H1 (cell line): ENCODE data around the gene HNF1B. TPM values are rescaled to one million over a fixed set of nuclear protein-coding genes. Genes with fewer than 3 reads are reported as not detected.

Experiments used
- ATF2 ChIP-seq: IDR thresholded peaks from 2 replicates; pipeline ENCODE4 v1.6.1; 2012; ENCODE audit warnings: low read length, inconsistent platforms
- BRCA1 ChIP-seq: IDR thresholded peaks from 2 replicates; pipeline ENCODE4 v1.6.1; 2012; ENCODE audit warnings: low read depth, low read length, improper control_type of control experiment
- CBX8 ChIP-seq: fragments of 300-800, 300-1000 bp; sonication (generic); IDR thresholded peaks from 2 replicates; pipeline ENCODE4 v1.7.1; 2016; ENCODE audit warnings: low read depth, low read length, borderline replicate concordance
- CREB1 ChIP-seq: IDR thresholded peaks from 2 replicates; pipeline ENCODE4 v1.6.1; 2012; ENCODE audit warnings: inconsistent platforms
- CTCF ChIP-seq, 3 experiments: IDR thresholded peaks; 1 replicate in 2 of 3; 2 replicates in 1 of 3; pipeline versions ENCODE4 v1.5.1 to v1.6.1; 2011; ENCODE audit warnings: low read length in 3 of 3, mild to moderate bottlenecking in 3 of 3, inconsistent platforms in 2 of 3, low read depth in 1 of 3, moderate library complexity in 1 of 3; ENCODE audit not compliant: insufficient read depth in 1 of 3; ENCODE audit errors: control extremely low read depth in 1 of 3
- E2F6 ChIP-seq: IDR thresholded peaks from 2 replicates; pipeline ENCODE4 v1.6.1; 2012; ENCODE audit warnings: inconsistent platforms
- EP300 ChIP-seq, 2 experiments: IDR thresholded peaks; 1 replicate in 1 of 2; 2 replicates in 1 of 2; pipeline ENCODE4 v1.6.1; 2011 to 2012; ENCODE audit warnings: low read depth in 2 of 2, low read length in 2 of 2, mild to moderate bottlenecking in 2 of 2, borderline replicate concordance in 1 of 2, inconsistent platforms in 1 of 2, moderate library complexity in 1 of 2
- HDAC2 ChIP-seq, 2 experiments: fragments of 300-600 bp in 1 of 2; sonication (generic) in 1 of 2; IDR thresholded peaks; 2 replicates each; pipeline ENCODE4 v1.6.1; 2011 to 2012; ENCODE audit warnings: low read depth in 2 of 2, low read length in 2 of 2, mild to moderate bottlenecking in 2 of 2, moderate library complexity in 2 of 2, borderline replicate concordance in 1 of 2, inconsistent platforms in 1 of 2
- JUND ChIP-seq: IDR thresholded peaks from 2 replicates; pipeline ENCODE4 v1.6.1; 2011; ENCODE audit warnings: mild to moderate bottlenecking, improper control_type of control experiment, low read length
- KDM4A ChIP-seq: IDR thresholded peaks from one replicate; pipeline ENCODE4 v1.7.1; 2012; ENCODE audit warnings: low read depth, mild to moderate bottlenecking, moderate library complexity, low read length, inconsistent platforms; ENCODE audit not compliant: severe bottlenecking
- POLR2AphosphoS5 ChIP-seq: IDR thresholded peaks from 2 replicates; pipeline ENCODE4 v1.6.1; 2011; ENCODE audit warnings: low read depth, low read length
- RNF2 ChIP-seq: fragments of 200-900, 300-1000 bp; sonication (generic); IDR thresholded peaks from 2 replicates; pipeline ENCODE4 v1.7.1; 2016; ENCODE audit warnings: borderline replicate concordance, low read depth, mild to moderate bottlenecking, antibody characterized with exemption, low read length; ENCODE audit not compliant: poor library complexity, severe bottlenecking; ENCODE audit errors: missing control alignments
- SIN3A ChIP-seq, 2 experiments: IDR thresholded peaks in 1 of 2; conservative IDR thresholded peaks in 1 of 2; 2 replicates each; pipeline ENCODE4 v1.6.1; 2011 to 2012; ENCODE audit warnings: low read length in 2 of 2, improper control_type of control experiment in 1 of 2, low read depth in 1 of 2, mild to moderate bottlenecking in 1 of 2
- SIX5 ChIP-seq: IDR thresholded peaks from 2 replicates; pipeline ENCODE4 v1.6.1; 2011; ENCODE audit warnings: mild to moderate bottlenecking, low read depth, low read length
- SP4 ChIP-seq: IDR thresholded peaks from 2 replicates; pipeline ENCODE4 v1.6.1; 2012; ENCODE audit warnings: low read length, inconsistent platforms
- TCF12 ChIP-seq: IDR thresholded peaks from 2 replicates; pipeline ENCODE4 v1.6.1; 2011; ENCODE audit warnings: low read depth, mild to moderate bottlenecking, low read length
- polyA plus RNA-seq, 7 experiments: library from polyadenylated mRNA; depleted of rRNA in 3 of 7; stranded (reverse) in 5 of 7; unstranded in 2 of 7; fragments of >200 nt in 5 of 7; fragments of 200-250 nt in 2 of 7; gene quantifications; 1 replicate in 5 of 7; 2 replicates in 1 of 7; 4 replicates in 1 of 7; pipeline versions ENCODE4 v1.2.1 to v1.2.3, GENCODE V29; 2011 to 2013; ENCODE audit warnings: missing spikeins in 2 of 7, mixed read lengths in 2 of 7
- total RNA-seq: library from RNA; stranded (reverse); fragmentation: NEBNext Ultra II Directional; extraction: Animal tissue kit (Norgen Biotek cat#: 25700); gene quantifications from 2 replicates; pipeline ENCODE4 v1.2.1, GENCODE V29; 2021

HNF1B gene
- total and polyA plus RNA-seq, 2 of the 8 experiments (the other 6 are each of a cell fraction or from before 2014, with no cell fraction given) = 0.13 to 0.30 TPM

GRCh38 chr17:37742116-37742761 lies 2.6 kb downstream of the HNF1B start (continued):
- TF ChIP-seq JUND (no peak), RNF2 (peak; percentile 95), KDM4A (peak; percentile 43), SIX5 (no peak), HDAC2 (IDR thresholded peaks at IDR 0.05; ENCODE audit: borderline replicate concordance in 1 of 2, low read depth in 2 of 2, low read length in 2 of 2) (no peak), CREB1 (no peak), CBX8 (no peak), EP300 (IDR thresholded peaks at IDR 0.05; ENCODE audit: borderline replicate concordance in 1 of 2, low read depth in 2 of 2, low read length in 2 of 2) (no peak), TCF12 (no peak), ATF2 (no peak), SIN3A (conservative IDR thresholded peaks at IDR 0.05 in 1 of 2, IDR thresholded peaks at IDR 0.05 in 1 of 2; ENCODE audit: low read depth in 1 of 2, low read length in 2 of 2) (no peak), SP4 (no peak), BRCA1 (no peak), POLR2AphosphoS5 (no peak), E2F6 (no peak), CTCF (IDR thresholded peaks at IDR 0.05; ENCODE audit: control extremely low read depth in 1 of 3, insufficient read depth in 1 of 3, low read depth in 1 of 3, low read length in 3 of 3) (no peak)
